ENCODE measurements around the gene TRAPPC5.

TRAPPC5 gene

DNA sequence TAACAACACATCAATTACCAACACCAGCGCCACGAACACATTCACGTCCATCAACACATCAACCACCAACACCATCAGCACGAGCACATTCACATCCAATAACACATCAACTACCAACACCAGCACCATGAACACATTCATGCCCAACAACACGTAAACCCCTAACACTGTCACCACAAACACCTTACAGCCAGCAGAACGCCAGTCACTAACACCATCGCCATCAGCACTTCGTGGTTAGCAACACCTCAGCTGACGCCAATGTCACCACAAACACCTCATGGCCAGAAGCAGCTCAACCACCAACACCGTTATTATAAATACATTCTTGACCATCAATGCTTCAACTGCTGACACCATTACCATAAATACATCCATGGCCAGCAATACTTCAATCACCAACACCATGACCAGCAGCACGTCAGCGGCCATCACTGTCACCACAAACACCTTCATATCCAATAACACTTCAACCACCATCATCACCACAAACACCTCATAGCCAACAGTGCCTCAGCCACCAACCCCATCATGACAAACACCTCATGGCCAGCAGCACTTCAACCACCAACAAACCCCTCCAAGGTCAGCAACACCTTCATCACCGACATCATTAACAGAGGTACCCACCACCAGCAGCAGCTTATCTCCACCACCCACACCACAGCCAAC is 11.9 kb downstream of the TRAPPC5 start:
- no peaks in the 10 kb centered on the region for H3K9me3 ChIP-seq
- H3K27me3 ChIP-seq: peaks cover 5% of the 10 kb centered on the region
- H3K36me3 ChIP-seq: no peaks in the 10 kb centered on the region
- TF ChIP-seq, protein P1, sequence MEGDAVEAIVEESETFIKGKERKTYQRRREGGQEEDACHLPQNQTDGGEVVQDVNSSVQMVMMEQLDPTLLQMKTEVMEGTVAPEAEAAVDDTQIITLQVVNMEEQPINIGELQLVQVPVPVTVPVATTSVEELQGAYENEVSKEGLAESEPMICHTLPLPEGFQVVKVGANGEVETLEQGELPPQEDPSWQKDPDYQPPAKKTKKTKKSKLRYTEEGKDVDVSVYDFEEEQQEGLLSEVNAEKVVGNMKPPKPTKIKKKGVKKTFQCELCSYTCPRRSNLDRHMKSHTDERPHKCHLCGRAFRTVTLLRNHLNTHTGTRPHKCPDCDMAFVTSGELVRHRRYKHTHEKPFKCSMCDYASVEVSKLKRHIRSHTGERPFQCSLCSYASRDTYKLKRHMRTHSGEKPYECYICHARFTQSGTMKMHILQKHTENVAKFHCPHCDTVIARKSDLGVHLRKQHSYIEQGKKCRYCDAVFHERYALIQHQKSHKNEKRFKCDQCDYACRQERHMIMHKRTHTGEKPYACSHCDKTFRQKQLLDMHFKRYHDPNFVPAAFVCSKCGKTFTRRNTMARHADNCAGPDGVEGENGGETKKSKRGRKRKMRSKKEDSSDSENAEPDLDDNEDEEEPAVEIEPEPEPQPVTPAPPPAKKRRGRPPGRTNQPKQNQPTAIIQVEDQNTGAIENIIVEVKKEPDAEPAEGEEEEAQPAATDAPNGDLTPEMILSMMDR (IDR thresholded peaks at IDR 0.05): no peak
- no peak overlapping the region for H3K4me3 ChIP-seq (ENCODE audit: low read depth in 1 of 2, low read length in 1 of 2)
- H3K27ac ChIP-seq: no peak overlapping the region
- peaks cover 0 to 4% of the 10 kb centered on the region in 2 experiments for H3K4me1 ChIP-seq (ENCODE audit: control insufficient read depth in 1 of 2, insufficient read depth in 1 of 2, low read depth in 1 of 2, low read length in 1 of 2)

GRCh38 chr19:7694499-7694898 is 13.9 kb downstream of the TRAPPC5 start:
- TF ChIP-seq, protein P1 (IDR thresholded peaks at IDR 0.05): no peak
- Histone ChIP-seq H3K4me1 (ENCODE audit: control insufficient read depth in 1 of 2, insufficient read depth in 1 of 2, low read depth in 1 of 2, low read length in 1 of 2) (no peaks in the 10 kb centered on the region), H3K4me3 (ENCODE audit: low read depth in 1 of 2, low read length in 1 of 2) (no peak overlapping the region), H3K36me3 (no peaks in the 10 kb centered on the region), H3K9me3 (no peaks in the 10 kb centered on the region), H3K27ac (no peak overlapping the region), H3K27me3 (peaks cover 12% of the 10 kb centered on the region)

DNA sequence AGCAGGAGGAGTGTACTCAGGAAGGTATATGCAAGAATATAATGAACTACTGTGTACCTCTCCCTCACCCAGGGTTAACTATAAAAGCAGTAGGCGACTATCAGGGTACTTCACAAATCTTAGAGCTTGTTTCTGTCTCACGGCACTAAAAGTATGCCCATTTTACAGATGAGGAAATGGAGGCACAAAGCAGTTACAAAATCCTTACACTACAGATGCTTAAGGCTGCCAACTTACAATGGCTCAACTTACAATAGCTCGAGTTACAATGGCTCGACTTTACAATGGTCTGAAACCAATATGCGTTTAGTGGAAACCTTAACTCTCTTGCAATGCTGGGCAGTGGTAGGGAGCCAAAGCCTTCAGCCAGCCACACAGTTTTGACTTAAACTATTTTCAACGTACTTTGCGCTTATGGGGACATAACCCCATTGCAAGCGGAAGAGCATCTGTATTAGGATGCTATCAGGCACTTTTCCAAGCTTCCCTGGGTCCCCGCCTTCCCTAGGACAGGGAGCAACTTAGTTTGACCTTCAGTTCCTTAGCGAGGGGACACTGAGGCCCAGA is 17.2 kb downstream of the TRAPPC5 start:
- no peaks in the 10 kb centered on the region for H3K9me3 ChIP-seq
- peaks cover 12% of the 10 kb centered on the region for H3K27me3 ChIP-seq
- no peak overlapping the region for H3K4me3 ChIP-seq (ENCODE audit: low read depth in 1 of 2, low read length in 1 of 2)
- TF ChIP-seq, protein P1 (IDR thresholded peaks at IDR 0.05): no peak
- no peaks in the 10 kb centered on the region for H3K4me1 ChIP-seq (ENCODE audit: control insufficient read depth in 1 of 2, insufficient read depth in 1 of 2, low read depth in 1 of 2, low read length in 1 of 2)
- H3K27ac ChIP-seq: no peak overlapping the region
- H3K36me3 ChIP-seq: no peaks in the 10 kb centered on the region

DNA sequence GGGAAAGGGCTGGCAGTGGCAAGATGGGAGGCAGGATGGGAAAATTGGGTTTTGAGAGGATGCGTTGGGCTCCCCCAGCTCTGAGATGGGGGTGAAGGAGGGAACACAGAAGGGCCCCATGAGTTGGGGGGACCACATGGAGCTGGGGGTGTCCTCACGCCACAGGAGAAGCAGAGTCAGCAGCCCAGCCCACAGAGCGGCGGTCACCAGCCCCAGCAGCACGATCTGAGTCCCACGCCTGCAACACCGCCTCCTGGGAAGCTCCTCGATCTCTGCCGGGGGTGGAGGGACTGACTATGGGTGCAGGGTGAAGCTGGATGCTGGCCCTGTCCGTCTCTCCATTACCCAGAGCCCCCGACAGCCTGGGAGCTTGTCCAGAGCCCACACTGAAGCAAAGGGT is 17.9 kb downstream of the TRAPPC5 start:
- Histone ChIP-seq H3K27ac (no peak overlapping the region), H3K9me3 (no peaks in the 10 kb centered on the region), H3K36me3 (no peaks in the 10 kb centered on the region), H3K27me3 (peaks cover 12% of the 10 kb centered on the region), H3K4me3 (ENCODE audit: low read depth in 1 of 2, low read length in 1 of 2) (no peak overlapping the region), H3K4me1 (ENCODE audit: control insufficient read depth in 1 of 2, insufficient read depth in 1 of 2, low read depth in 1 of 2, low read length in 1 of 2) (peaks cover 0 to 2% of the 10 kb centered on the region in 2 experiments)
- TF ChIP-seq, protein P1 (IDR thresholded peaks at IDR 0.05): no peak

GRCh38 chr19:7699003-7699402 is 18.4 kb downstream of the TRAPPC5 start:
- H3K27me3 ChIP-seq: peaks cover 12% of the 10 kb centered on the region
- no peak overlapping the region for H3K4me3 ChIP-seq (ENCODE audit: low read depth in 1 of 2, low read length in 1 of 2)
- no peaks in the 10 kb centered on the region for H3K9me3 ChIP-seq
- peaks cover 2 to 6% of the 10 kb centered on the region in 2 experiments for H3K4me1 ChIP-seq (ENCODE audit: control insufficient read depth in 1 of 2, insufficient read depth in 1 of 2, low read depth in 1 of 2, low read length in 1 of 2)
- H3K36me3 ChIP-seq: no peaks in the 10 kb centered on the region
- TF ChIP-seq, protein P1 (IDR thresholded peaks at IDR 0.05): no peak
- H3K27ac ChIP-seq: no peak overlapping the region
